GM19395 (cell line): Measurements from ENCODE around the gene ANKRD63.

Source experiments
- ATAC-seq: cut with Tn5 transposase; IDR thresholded peaks from one replicate; pipeline ENCODE4 v1.9.1; 2021; ENCODE audit warnings: mild to moderate bottlenecking, moderate library complexity; ENCODE audit not compliant: unreplicated experiment

Gene ANKRD63

GRCh38 chr15:40264321-40265153, 18.3 kb downstream of the ANKRD63 start:
- no peak for ATAC-seq

- ATAC-seq: no peak
Measured at GRCh38 chr15:40263024-40263754, 19.7 kb downstream of the ANKRD63 start.

GRCh38 chr15:40259021-40259420, 23.8 kb downstream of the ANKRD63 start:
- no peak for ATAC-seq

GRCh38 chr15:40258544-40258943, 24.3 kb downstream of the ANKRD63 start:
- ATAC-seq: no peak

GRCh38 chr15:40257656-40258450, 25.0 kb downstream of the ANKRD63 start:
- ATAC-seq: no peak

GRCh38 chr15:40256638-40257235, 26.1 kb downstream of the ANKRD63 start:
- ATAC-seq: no peak

- no peak for ATAC-seq
Measured at GRCh38 chr15:40255033-40255432, 27.8 kb downstream of the ANKRD63 start.

- no peak for ATAC-seq
Measured at GRCh38 chr15:40254452-40254851, 28.4 kb downstream of the ANKRD63 start.

GRCh38 chr15:40253167-40253790, 29.6 kb downstream of the ANKRD63 start:
- ATAC-seq: no peak

GRCh38 chr15:40252438-40253166, 30.3 kb downstream of the ANKRD63 start:
- no peak for ATAC-seq

GRCh38 chr15:40252141-40252437, 30.8 kb downstream of the ANKRD63 start:
- no peak for ATAC-seq

GRCh38 chr15:40251486-40252140, 31.3 kb downstream of the ANKRD63 start:
- no peak for ATAC-seq

- ATAC-seq: no peak
Measured at GRCh38 chr15:40250771-40251483, 31.9 kb downstream of the ANKRD63 start.

GRCh38 chr15:40250304-40250656, 32.6 kb downstream of the ANKRD63 start:
- no peak for ATAC-seq

- no peak for ATAC-seq
Measured at GRCh38 chr15:40249477-40250303, 33.2 kb downstream of the ANKRD63 start.

- no peak for ATAC-seq
Measured at GRCh38 chr15:40248006-40248783, 34.7 kb downstream of the ANKRD63 start.

GRCh38 chr15:40247406-40247971, 35.4 kb downstream of the ANKRD63 start:
- no peak for ATAC-seq
